D341Med (cell line): ENCODE results near the gene LEKR1.
"Not testable (repeated sequence)": the region's sequence is repeated elsewhere in the genome, so short reads cannot be mapped to it uniquely, and the experiment has no call there.

Source experiments
- DNase-seq: peaks from one replicate; pipeline ENCODE4 v3.0.0; 2012; ENCODE audit warnings: low spot score

Gene LEKR1

GRCh38 chr3:156906275-156906674, 80.1 kb downstream of the LEKR1 start:
- DNase-seq, result no peak

GRCh38 chr3:156908398-156908797, 82.2 kb downstream of the LEKR1 start:
- DNase-seq, result no peak

- no peak for DNase-seq
These were observed 83.9 kb downstream of the LEKR1 start for GRCh38 chr3:156910022-156910421.

- not testable (repeated sequence) for DNase-seq
These were observed 84.7 kb downstream of the LEKR1 start for GRCh38 chr3:156910831-156911230.

- DNase-seq, result not testable (repeated sequence)
These were observed 88.1 kb downstream of the LEKR1 start for GRCh38 chr3:156914300-156914699.

GRCh38 chr3:156915372-156915771, 89.2 kb downstream of the LEKR1 start:
- DNase-seq, result no peak

- DNase-seq, result no peak
These were observed 92.6 kb downstream of the LEKR1 start for GRCh38 chr3:156918746-156919145.

- DNase-seq, result no peak
These were observed 93.7 kb downstream of the LEKR1 start for GRCh38 chr3:156919818-156920217.

- no peak for DNase-seq
These were observed 94.2 kb downstream of the LEKR1 start for GRCh38 chr3:156920399-156920798.

GRCh38 chr3:156923349-156923748, 97.2 kb downstream of the LEKR1 start:
- no peak for DNase-seq

GRCh38 chr3:156938724-156939123, 112.6 kb downstream of the LEKR1 start:
- DNase-seq, result no peak

- no peak for DNase-seq
These were observed 113.2 kb downstream of the LEKR1 start for GRCh38 chr3:156939315-156939714.

GRCh38 chr3:156941311-156941710, 115.2 kb downstream of the LEKR1 start:
- no peak for DNase-seq

GRCh38 chr3:156948402-156949210, 122.5 kb downstream of the LEKR1 start:
- DNase-seq, result no peak

GRCh38 chr3:156952011-156952410, 125.9 kb downstream of the LEKR1 start:
- DNase-seq, result no peak

GRCh38 chr3:156957715-156958114, 131.6 kb downstream of the LEKR1 start:
- DNase-seq, result no peak

GRCh38 chr3:156963096-156963495, 136.9 kb downstream of the LEKR1 start:
- DNase-seq, result no peak

- DNase-seq, result no peak
These were observed 138.4 kb downstream of the LEKR1 start for GRCh38 chr3:156964577-156964976.

- DNase-seq, result not testable (repeated sequence)
These were observed 140.2 kb downstream of the LEKR1 start for GRCh38 chr3:156966349-156966748.

GRCh38 chr3:156973954-156974353, 147.8 kb downstream of the LEKR1 start:
- no peak for DNase-seq

- DNase-seq, result no peak
These were observed 148.8 kb downstream of the LEKR1 start for GRCh38 chr3:156974931-156975330.

- no peak for DNase-seq
These were observed 149.6 kb downstream of the LEKR1 start for GRCh38 chr3:156975721-156976120.

- no peak for DNase-seq
These were observed 150.8 kb downstream of the LEKR1 start for GRCh38 chr3:156976933-156977332.

- no peak for DNase-seq
These were observed 152.4 kb downstream of the LEKR1 start for GRCh38 chr3:156978481-156978961.
